ENCODE measurements around the gene SIN3B. TPM values are rescaled to one million over a fixed set of nuclear protein-coding genes. Genes with fewer than 3 reads are reported as not detected.

Gene SIN3B
- total RNA-seq, 1 donor from 2014 or later = 59.9 TPM

GRCh38 chr19:16898361-16899015, 69.3 kb downstream of the SIN3B start:
- no peak for DNase-seq (ENCODE audit: low read depth, low spot score)
- H3K27ac Mint-ChIP-seq (ENCODE audit: unreplicated experiment) = no peak overlapping the region
- H3K4me1 Mint-ChIP-seq = peaks cover 9% of the 10 kb centered on the region
- peak overlapping the region; percentile 74 for H3K4me3 Mint-ChIP-seq
- TF ChIP-seq, protein P1, sequence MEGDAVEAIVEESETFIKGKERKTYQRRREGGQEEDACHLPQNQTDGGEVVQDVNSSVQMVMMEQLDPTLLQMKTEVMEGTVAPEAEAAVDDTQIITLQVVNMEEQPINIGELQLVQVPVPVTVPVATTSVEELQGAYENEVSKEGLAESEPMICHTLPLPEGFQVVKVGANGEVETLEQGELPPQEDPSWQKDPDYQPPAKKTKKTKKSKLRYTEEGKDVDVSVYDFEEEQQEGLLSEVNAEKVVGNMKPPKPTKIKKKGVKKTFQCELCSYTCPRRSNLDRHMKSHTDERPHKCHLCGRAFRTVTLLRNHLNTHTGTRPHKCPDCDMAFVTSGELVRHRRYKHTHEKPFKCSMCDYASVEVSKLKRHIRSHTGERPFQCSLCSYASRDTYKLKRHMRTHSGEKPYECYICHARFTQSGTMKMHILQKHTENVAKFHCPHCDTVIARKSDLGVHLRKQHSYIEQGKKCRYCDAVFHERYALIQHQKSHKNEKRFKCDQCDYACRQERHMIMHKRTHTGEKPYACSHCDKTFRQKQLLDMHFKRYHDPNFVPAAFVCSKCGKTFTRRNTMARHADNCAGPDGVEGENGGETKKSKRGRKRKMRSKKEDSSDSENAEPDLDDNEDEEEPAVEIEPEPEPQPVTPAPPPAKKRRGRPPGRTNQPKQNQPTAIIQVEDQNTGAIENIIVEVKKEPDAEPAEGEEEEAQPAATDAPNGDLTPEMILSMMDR (conservative IDR thresholded peaks at IDR 0.05) = no peak
- no peaks in the 10 kb centered on the region for H3K9me3 Mint-ChIP-seq
- H3K36me3 Mint-ChIP-seq (ENCODE audit: low read depth) = no peaks in the 10 kb centered on the region
- H3K27me3 Mint-ChIP-seq (ENCODE audit: low read depth) = peaks cover 35% of the 10 kb centered on the region

- Mint-ChIP-seq H3K4me1 (peaks cover 9% of the 10 kb centered on the region), H3K36me3 (ENCODE audit: low read depth) (no peaks in the 10 kb centered on the region), H3K27ac (ENCODE audit: unreplicated experiment) (no peak overlapping the region), H3K4me3 (peak overlapping the region; percentile 70), H3K9me3 (no peaks in the 10 kb centered on the region), H3K27me3 (ENCODE audit: low read depth) (peaks cover 35% of the 10 kb centered on the region)
- TF ChIP-seq, protein P1 (conservative IDR thresholded peaks at IDR 0.05) = peak; percentile 62
- DNase-seq (ENCODE audit: low read depth, low spot score) = peak; percentile 29
These were observed 70.4 kb downstream of the SIN3B start for GRCh38 chr19:16899566-16900075.

GRCh38 chr19:16901491-16902175, 72.4 kb downstream of the SIN3B start:
- peaks cover 19% of the 10 kb centered on the region for H3K27me3 Mint-ChIP-seq (ENCODE audit: low read depth)
- peaks cover 5% of the 10 kb centered on the region for H3K4me1 Mint-ChIP-seq

GRCh38 chr19:16902545-16902944, 73.3 kb downstream of the SIN3B start:
- Mint-ChIP-seq H3K9me3 (no peaks in the 10 kb centered on the region), H3K27ac (ENCODE audit: unreplicated experiment) (no peak overlapping the region), H3K4me3 (no peak overlapping the region), H3K36me3 (ENCODE audit: low read depth) (no peaks in the 10 kb centered on the region), H3K4me1 (peaks cover 5% of the 10 kb centered on the region), H3K27me3 (ENCODE audit: low read depth) (peaks cover 15% of the 10 kb centered on the region)
- no peak for DNase-seq (ENCODE audit: low read depth, low spot score)
- TF ChIP-seq, protein P1 (conservative IDR thresholded peaks at IDR 0.05) = no peak

More at GRCh38 chr19:16901491-16902175, 72.4 kb downstream of the SIN3B start:
- Mint-ChIP-seq H3K36me3 (ENCODE audit: low read depth) (no peaks in the 10 kb centered on the region), H3K4me3 (peak overlapping the region; percentile 51), H3K9me3 (no peaks in the 10 kb centered on the region), H3K27ac (ENCODE audit: unreplicated experiment) (no peak overlapping the region)
- TF ChIP-seq, protein P1 (conservative IDR thresholded peaks at IDR 0.05) = no peak
- no peak for DNase-seq (ENCODE audit: low read depth, low spot score)

- Mint-ChIP-seq H3K4me1 (peaks cover 4% of the 10 kb centered on the region), H3K36me3 (ENCODE audit: low read depth) (no peaks in the 10 kb centered on the region), H3K27ac (ENCODE audit: unreplicated experiment) (no peak overlapping the region), H3K4me3 (no peak overlapping the region), H3K9me3 (no peaks in the 10 kb centered on the region), H3K27me3 (ENCODE audit: low read depth) (peaks cover 11% of the 10 kb centered on the region)
- TF ChIP-seq, protein P1 (conservative IDR thresholded peaks at IDR 0.05) = no peak
- no peak for DNase-seq (ENCODE audit: low read depth, low spot score)
These were observed 74.1 kb downstream of the SIN3B start for GRCh38 chr19:16903347-16903746.

Measured in neural crest cell (in vitro differentiated cells).